GM19099 (cell line): ENCODE results near the gene SUCLG2.

Experiments used
- POLR2A ChIP-seq: IDR thresholded peaks from 3 replicates; pipeline ENCODE4 v1.6.1; 2011; ENCODE audit warnings: low read depth; ENCODE audit not compliant: insufficient read length; ENCODE audit errors: extremely low read depth

Gene SUCLG2

GRCh38 chr3:67524046-67524445 lies 130.4 kb downstream of the SUCLG2 start:
- TF ChIP-seq POLR2A, result no peak

- TF ChIP-seq POLR2A, result no peak
Measured at GRCh38 chr3:67522081-67522480, 132.3 kb downstream of the SUCLG2 start.

DNA sequence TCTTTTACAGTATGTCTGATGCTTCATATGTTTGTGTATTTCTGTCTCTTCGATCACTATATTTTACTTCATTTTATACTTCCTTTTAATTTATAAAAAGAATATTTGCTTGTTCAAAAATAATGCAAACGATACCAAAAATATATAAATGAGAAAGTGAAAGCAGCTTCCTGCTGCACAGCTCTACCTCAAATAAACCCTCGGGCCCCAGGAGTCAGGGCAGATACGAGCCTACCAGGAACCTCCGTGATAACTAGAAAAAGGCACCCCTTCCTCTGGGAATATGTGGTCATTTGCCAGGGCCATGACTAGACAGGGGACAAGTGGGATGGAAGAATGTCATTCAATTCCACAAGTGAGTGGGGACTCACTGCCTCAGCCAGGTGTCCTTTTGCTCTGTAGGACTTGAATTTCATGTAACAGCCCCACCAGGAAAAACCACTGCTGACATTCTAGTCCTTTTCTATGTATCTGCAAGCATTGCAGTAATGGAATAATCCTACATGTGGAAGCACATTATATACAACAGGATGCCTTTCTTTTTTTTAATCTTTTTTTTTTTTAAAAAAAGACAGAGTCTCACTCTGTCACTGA lies 133.3 kb downstream of the SUCLG2 start:
- no peak for TF ChIP-seq POLR2A

- no peak for TF ChIP-seq POLR2A
Measured at GRCh38 chr3:67518236-67518635, 136.2 kb downstream of the SUCLG2 start.

- TF ChIP-seq POLR2A, result no peak
Measured at GRCh38 chr3:67517781-67518180, 136.6 kb downstream of the SUCLG2 start.

- no peak for TF ChIP-seq POLR2A
Measured at GRCh38 chr3:67516496-67516895, 137.9 kb downstream of the SUCLG2 start.

GRCh38 chr3:67515778-67516177 lies 138.6 kb downstream of the SUCLG2 start:
- no peak for TF ChIP-seq POLR2A

GRCh38 chr3:67509471-67510075 lies 144.8 kb downstream of the SUCLG2 start:
- no peak for TF ChIP-seq POLR2A

- TF ChIP-seq POLR2A, result no peak
Measured at GRCh38 chr3:67507584-67507983, 146.8 kb downstream of the SUCLG2 start.

DNA sequence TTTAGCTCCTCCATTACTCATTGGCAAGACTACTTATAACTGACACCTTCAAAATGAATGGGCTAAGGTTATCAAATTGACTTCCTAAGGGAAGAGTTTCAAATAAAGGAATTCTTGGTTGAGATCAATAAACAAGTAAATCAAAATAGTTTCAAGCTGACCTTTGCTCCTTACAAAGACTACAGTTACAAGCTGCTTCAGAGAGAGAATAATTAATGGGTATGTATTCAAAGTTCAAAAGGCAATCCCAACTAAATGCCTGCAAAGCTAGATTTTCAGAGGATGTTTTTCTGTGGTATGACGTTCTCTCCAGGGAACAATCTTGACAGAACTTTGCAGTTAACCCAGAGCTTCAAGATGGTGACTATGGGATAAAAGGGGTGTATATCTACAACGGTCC lies 153.7 kb downstream of the SUCLG2 start:
- no peak for TF ChIP-seq POLR2A

- TF ChIP-seq POLR2A, result no peak
Measured at GRCh38 chr3:67497746-67498145, 156.7 kb downstream of the SUCLG2 start.

GRCh38 chr3:67495751-67496150 lies 158.7 kb downstream of the SUCLG2 start:
- no peak for TF ChIP-seq POLR2A

- no peak for TF ChIP-seq POLR2A
Measured at GRCh38 chr3:67493808-67494207, 160.6 kb downstream of the SUCLG2 start.

- TF ChIP-seq POLR2A, result no peak
Measured at GRCh38 chr3:67490658-67491057, 163.8 kb downstream of the SUCLG2 start.

GRCh38 chr3:67489816-67490215 lies 164.6 kb downstream of the SUCLG2 start:
- no peak for TF ChIP-seq POLR2A

- no peak for TF ChIP-seq POLR2A
Measured at GRCh38 chr3:67487564-67488114, 166.8 kb downstream of the SUCLG2 start.

DNA sequence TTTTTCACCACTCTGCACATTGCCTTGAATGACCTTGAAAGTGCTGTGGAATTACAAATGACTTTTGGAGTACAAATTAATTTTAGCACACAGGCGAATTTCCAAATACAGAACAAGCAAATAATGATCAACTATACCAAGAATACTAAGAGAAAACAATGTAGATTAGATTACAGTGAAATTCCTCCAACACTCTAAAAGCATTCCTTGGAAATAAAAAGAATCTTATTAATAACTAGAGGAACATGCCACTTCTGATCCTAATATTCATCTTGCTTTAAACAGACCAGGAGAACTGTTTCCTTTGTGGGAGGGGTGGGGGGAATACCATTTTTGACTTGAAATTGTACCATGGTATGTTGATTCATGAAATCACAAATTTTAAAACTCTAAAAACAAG lies 167.5 kb downstream of the SUCLG2 start:
- TF ChIP-seq POLR2A, result no peak

DNA sequence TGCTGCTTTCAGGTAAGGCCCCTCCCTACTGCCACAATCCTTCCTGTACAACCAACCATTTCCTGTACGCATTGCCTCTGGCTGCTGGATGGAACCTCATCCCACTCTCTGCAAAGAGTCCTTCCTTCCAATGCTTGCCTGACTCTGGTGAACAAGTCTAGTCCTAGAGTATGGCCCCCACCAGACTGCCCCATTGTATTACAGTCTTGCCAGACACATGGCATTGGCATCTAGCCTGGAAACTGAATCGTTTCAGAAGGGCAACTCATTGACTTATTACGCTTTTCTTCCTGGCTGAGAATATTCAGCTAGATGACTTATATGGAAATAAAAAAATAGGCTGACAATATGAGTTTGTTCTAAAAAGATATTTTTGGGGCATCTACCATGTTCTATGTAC lies 170.3 kb downstream of the SUCLG2 start:
- TF ChIP-seq POLR2A, result no peak

DNA sequence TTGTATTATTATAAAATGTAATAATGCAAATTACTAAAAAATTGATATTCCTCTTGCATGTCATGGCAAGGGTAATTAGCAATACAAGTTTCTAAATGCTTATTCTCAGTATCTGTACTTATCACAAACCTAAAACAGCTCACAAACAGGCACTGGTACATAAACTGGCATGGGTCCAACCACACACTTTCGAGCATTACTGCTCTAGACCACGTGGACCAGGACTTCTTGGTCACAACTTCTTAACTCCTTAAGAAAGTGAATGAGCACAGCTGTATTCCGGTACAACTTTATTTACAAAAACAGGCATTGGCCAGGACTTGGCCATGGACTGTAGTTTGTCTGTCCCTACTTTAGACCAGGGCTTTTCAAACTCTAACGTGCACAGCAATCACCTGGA lies 173.3 kb downstream of the SUCLG2 start:
- TF ChIP-seq POLR2A, result no peak
